Activated naive CD4-positive, alpha-beta T cell treated with anti-CD3 and anti-CD28 coated beads for 36 hours (primary cell): ENCODE results near the gene CAMK1. TPM values are rescaled to one million over a fixed set of nuclear protein-coding genes. Genes with fewer than 3 reads are reported as not detected.

Experiments
- CTCF ChIA-PET: fragments of 350-600 bp; sonication (Branson Sonifier 250); formaldehyde crosslinking; loops from one replicate; lab custom pipeline; 2021; ENCODE audit warnings: antibody characterized with exemption; lab: Charles Lee
- DNase-seq: peaks from one replicate; pipeline ENCODE4 v3.0.0-alpha.2; 2020
- H3K27ac Mint-ChIP-seq: one replicate; pipeline ENCODE4 v1.8.0; 2021; ENCODE audit warnings: mild to moderate bottlenecking, mixed read lengths
- H3K27me3 Mint-ChIP-seq: one replicate; pipeline ENCODE4 v1.8.0; 2021; ENCODE audit warnings: low read depth, mixed read lengths
- H3K36me3 Mint-ChIP-seq: one replicate; pipeline ENCODE4 v1.8.0; 2021; ENCODE audit warnings: low read depth, mixed read lengths
- H3K4me1 Mint-ChIP-seq: one replicate; pipeline ENCODE4 v1.8.0; 2021; ENCODE audit warnings: low read depth, mixed read lengths
- H3K4me3 Mint-ChIP-seq: one replicate; pipeline ENCODE4 v1.8.0; 2021; ENCODE audit warnings: mild to moderate bottlenecking, moderate library complexity, mixed read lengths
- H3K9me3 Mint-ChIP-seq: one replicate; pipeline ENCODE4 v1.8.0; 2021; ENCODE audit warnings: mixed read lengths
- intact Hi-C: fragments of 100-400 bp; cut with micrococcal nuclease; formaldehyde crosslinking; loops from one replicate; pipeline ENCODE4 v1.15.1; 2023
- total RNA-seq, 2 experiments: library from RNA; stranded (reverse); gene quantifications; one replicate each; pipeline ENCODE4 v1.2.3, GENCODE V29; 2021

CAMK1 gene
- total RNA-seq, 2 experiments from 2014 or later, result 18.9 to 19.5 TPM

GRCh38 chr3:9791790-9792404 is 22.1 kb upstream of the CAMK1 start:
- intact Hi-C loops, result loop anchor here (1.0 to 5.0 kb wide), 14 partner anchors 14 to 529 kb away; partner anchors contain the start of genes BRPF1, FANCD2, JAGN1 and MTMR14
- Mint-ChIP-seq H3K27ac (peak overlapping the region; percentile 100), H3K9me3 (no peaks in the 10 kb centered on the region), H3K4me3 (peak overlapping the region; percentile 94), H3K4me1 (peaks cover 67% of the 10 kb centered on the region), H3K36me3 (peaks cover 33% of the 10 kb centered on the region), H3K27me3 (no peaks in the 10 kb centered on the region)
- CTCF ChIA-PET, result interaction anchor here (0.5 to 1.5 kb wide), 5 partner anchors 10 to 167 kb away, joined by 3 to 7 read pairs (median 5); no protein-coding TSS in a partner anchor
- no peak for DNase-seq

DNA sequence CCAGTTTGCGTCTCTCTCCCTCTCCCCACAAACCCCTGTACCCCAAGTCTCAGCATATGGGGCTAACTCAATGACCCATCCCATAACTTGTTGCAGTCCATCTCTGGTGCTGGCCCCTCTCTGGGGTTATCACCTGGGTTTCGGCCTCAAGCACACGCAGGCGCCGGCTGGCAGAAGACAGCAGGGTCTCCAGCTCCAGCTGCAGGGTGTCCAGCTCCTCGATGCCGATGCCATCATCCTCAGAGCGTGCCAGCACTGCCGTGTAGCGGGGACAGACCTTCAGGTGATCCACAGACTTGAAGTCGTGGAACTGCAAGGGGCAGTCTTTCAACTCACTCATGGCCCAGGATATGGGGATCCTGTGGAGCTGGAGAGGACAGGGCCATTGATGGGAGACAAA is 21.4 kb upstream of the CAMK1 start:
- Mint-ChIP-seq H3K36me3 (peaks cover 37% of the 10 kb centered on the region), H3K9me3 (no peaks in the 10 kb centered on the region), H3K27me3 (no peaks in the 10 kb centered on the region), H3K27ac (peak overlapping the region; percentile 100), H3K4me1 (peaks cover 68% of the 10 kb centered on the region), H3K4me3 (peak overlapping the region; percentile 94)
- intact Hi-C loops, result loop anchor here (5.0 kb wide), 1 partner anchor 236 kb away; the partner anchor contains the start of gene FANCD2
- DNase-seq, result no peak
- CTCF ChIA-PET, result interaction anchor here (0.6 to 1.5 kb wide), 3 partner anchors 9 to 17 kb away, joined by 3 to 7 read pairs (median 5); no protein-coding TSS in a partner anchor

GRCh38 chr3:9787714-9788113 is 18.0 kb upstream of the CAMK1 start:
- CTCF ChIA-PET, result interaction anchor here (1.0 kb wide), 1 partner anchor 10 kb away, joined by 6 read pairs; no protein-coding TSS in a partner anchor
- H3K9me3 Mint-ChIP-seq, result no peaks in the 10 kb centered on the region
- H3K27ac Mint-ChIP-seq, result peak overlapping the region; percentile 93
- no peaks in the 10 kb centered on the region for H3K27me3 Mint-ChIP-seq
- peaks cover 57% of the 10 kb centered on the region for H3K4me1 Mint-ChIP-seq
- DNase-seq, result peak; percentile 69
- H3K4me3 Mint-ChIP-seq, result peak overlapping the region; percentile 2
- H3K36me3 Mint-ChIP-seq, result peaks cover 53% of the 10 kb centered on the region
- intact Hi-C loops, result loop anchor here (1.0 kb wide), 2 partner anchors 9 to 22 kb away; no protein-coding TSS in a partner anchor

- Mint-ChIP-seq H3K9me3 (no peaks in the 10 kb centered on the region), H3K36me3 (peaks cover 54% of the 10 kb centered on the region), H3K27me3 (no peaks in the 10 kb centered on the region), H3K4me1 (peaks cover 57% of the 10 kb centered on the region), H3K4me3 (peak overlapping the region; percentile 2), H3K27ac (peak overlapping the region; percentile 93)
- intact Hi-C loops, result loop anchor here (1.0 kb wide), 2 partner anchors 9 to 22 kb away; no protein-coding TSS in a partner anchor
- DNase-seq, result no peak
- CTCF ChIA-PET, result interaction anchor here (1.0 to 1.3 kb wide), 3 partner anchors 9 to 10 kb away, joined by 4 to 6 read pairs (median 5); no protein-coding TSS in a partner anchor
Measured at GRCh38 chr3:9786825-9787669, 17.3 kb upstream of the CAMK1 start.

GRCh38 chr3:9786209-9786739 is 16.5 kb upstream of the CAMK1 start:
- Mint-ChIP-seq H3K36me3 (peaks cover 57% of the 10 kb centered on the region), H3K27ac (peak overlapping the region; percentile 51), H3K9me3 (no peaks in the 10 kb centered on the region), H3K27me3 (no peaks in the 10 kb centered on the region), H3K4me3 (no peak overlapping the region), H3K4me1 (peaks cover 53% of the 10 kb centered on the region)
- CTCF ChIA-PET, result interaction anchor here (1.0 to 1.5 kb wide), 3 partner anchors 8 to 59 kb away, joined by 4 to 5 read pairs (median 5); no protein-coding TSS in a partner anchor
- DNase-seq, result no peak
- intact Hi-C loops, result no loop called here

DNA sequence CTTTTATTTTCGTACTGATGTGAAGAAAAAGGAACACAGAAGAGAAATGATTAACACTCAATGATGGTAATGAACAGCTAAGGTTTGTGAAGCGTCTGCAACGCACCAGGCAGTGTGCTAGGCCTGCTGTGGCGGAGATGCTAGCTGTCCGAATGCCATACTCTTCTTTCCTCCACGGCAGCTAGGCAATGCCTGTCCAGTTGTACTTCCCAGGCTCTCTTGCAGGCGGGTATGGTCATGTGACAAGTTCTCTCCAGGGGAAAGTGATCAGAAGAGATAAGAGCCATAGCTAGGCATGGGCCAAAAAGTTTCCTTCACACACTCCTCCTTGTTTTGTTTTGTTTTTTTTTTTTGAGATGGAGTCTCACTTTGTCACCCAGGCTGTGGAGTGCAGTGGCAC is 15.9 kb upstream of the CAMK1 start:
- H3K27me3 Mint-ChIP-seq, result no peaks in the 10 kb centered on the region
- H3K4me1 Mint-ChIP-seq, result peaks cover 50% of the 10 kb centered on the region
- H3K9me3 Mint-ChIP-seq, result no peaks in the 10 kb centered on the region
- intact Hi-C loops, result no loop called here
- CTCF ChIA-PET, result interaction anchor here (0.6 to 1.5 kb wide), 2 partner anchors 59 to 248 kb away, joined by 4 to 5 read pairs; no protein-coding TSS in a partner anchor
- peaks cover 53% of the 10 kb centered on the region for H3K36me3 Mint-ChIP-seq
- H3K4me3 Mint-ChIP-seq, result no peak overlapping the region
- H3K27ac Mint-ChIP-seq, result no peak overlapping the region
- DNase-seq, result no peak

DNA sequence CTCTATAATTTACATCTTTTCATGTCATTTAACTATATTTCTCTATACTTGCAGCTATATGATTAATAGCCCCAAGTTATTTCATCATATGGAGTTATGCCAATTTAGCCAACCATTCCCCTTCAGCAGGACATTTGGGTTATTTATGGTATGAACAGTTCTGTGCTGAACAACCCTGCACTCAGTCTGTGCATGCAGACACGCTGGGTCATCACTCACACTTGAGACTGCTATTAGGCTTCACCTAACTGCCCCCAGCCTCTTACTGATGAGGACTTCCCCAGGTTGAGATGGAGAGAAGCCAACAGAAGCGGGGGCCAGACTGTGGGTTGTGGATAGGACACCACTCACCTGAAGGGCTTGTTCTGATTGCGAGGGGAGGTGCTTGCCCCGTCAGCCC is 15.2 kb upstream of the CAMK1 start:
- H3K27ac Mint-ChIP-seq, result no peak overlapping the region
- intact Hi-C loops, result no loop called here
- CTCF ChIA-PET, result interaction anchor here (1.5 kb wide), 1 partner anchor 58 kb away, joined by 5 read pairs; no protein-coding TSS in a partner anchor

GRCh38 chr3:9783954-9784353 is 14.2 kb upstream of the CAMK1 start:
- H3K4me3 Mint-ChIP-seq, result no peak overlapping the region

More for the DNA sequence above, 15.2 kb upstream of the CAMK1 start:
- Mint-ChIP-seq H3K36me3 (peaks cover 54% of the 10 kb centered on the region), H3K4me1 (peaks cover 50% of the 10 kb centered on the region), H3K9me3 (no peaks in the 10 kb centered on the region), H3K27me3 (no peaks in the 10 kb centered on the region), H3K4me3 (no peak overlapping the region)
- DNase-seq, result no peak

DNA sequence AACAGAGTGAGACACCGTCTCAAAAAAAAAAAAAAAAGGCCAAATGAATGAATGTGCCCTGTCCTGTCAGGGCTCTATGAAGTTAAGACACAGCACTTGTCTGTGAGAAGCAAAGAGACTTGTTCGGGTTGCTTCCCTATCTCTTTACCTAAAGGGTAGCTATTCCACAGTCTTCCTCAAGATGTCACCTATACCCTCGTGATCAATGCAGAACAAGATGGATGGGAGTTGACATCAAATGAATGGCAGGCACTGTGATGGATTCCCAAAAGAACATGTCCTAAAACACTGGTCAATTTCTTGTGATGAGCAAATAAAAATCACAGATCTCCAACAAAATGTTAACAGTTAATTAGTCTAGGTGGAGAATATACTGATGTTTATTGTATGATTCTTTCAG is 13.0 kb upstream of the CAMK1 start:
- Mint-ChIP-seq H3K27ac (no peak overlapping the region), H3K9me3 (no peaks in the 10 kb centered on the region), H3K27me3 (no peaks in the 10 kb centered on the region), H3K4me3 (no peak overlapping the region), H3K4me1 (peaks cover 56% of the 10 kb centered on the region), H3K36me3 (peaks cover 46% of the 10 kb centered on the region)
- CTCF ChIA-PET, result interaction anchor here (0.7 to 1.1 kb wide), 2 partner anchors 14 to 302 kb away, joined by 3 read pairs; no protein-coding TSS in a partner anchor
- no peak for DNase-seq
- intact Hi-C loops, result loop anchor here (2.0 kb wide), 1 partner anchor 148 kb away; no protein-coding TSS in a partner anchor

More at GRCh38 chr3:9783954-9784353, 14.2 kb upstream of the CAMK1 start:
- Mint-ChIP-seq H3K4me1 (peaks cover 51% of the 10 kb centered on the region), H3K27ac (no peak overlapping the region), H3K9me3 (no peaks in the 10 kb centered on the region), H3K36me3 (peaks cover 48% of the 10 kb centered on the region), H3K27me3 (no peaks in the 10 kb centered on the region)
- CTCF ChIA-PET, result interaction anchor here (0.6 kb wide), 2 partner anchors 111 to 191 kb away, joined by 4 read pairs; no protein-coding TSS in a partner anchor
- intact Hi-C loops, result loop anchor here (2.0 kb wide), 1 partner anchor 147 kb away; no protein-coding TSS in a partner anchor
- no peak for DNase-seq

- Mint-ChIP-seq H3K27me3 (no peaks in the 10 kb centered on the region), H3K36me3 (peaks cover 42% of the 10 kb centered on the region), H3K27ac (no peak overlapping the region), H3K4me1 (peaks cover 56% of the 10 kb centered on the region), H3K9me3 (no peaks in the 10 kb centered on the region), H3K4me3 (no peak overlapping the region)
- DNase-seq, result no peak
- intact Hi-C loops, result loop anchor here (2.0 kb wide), 1 partner anchor 149 kb away; no protein-coding TSS in a partner anchor
- CTCF ChIA-PET, result interaction anchor here (0.7 to 1.2 kb wide), 3 partner anchors 9 to 36 kb away, joined by 3 read pairs; no protein-coding TSS in a partner anchor
Measured at GRCh38 chr3:9781978-9782603, 12.3 kb upstream of the CAMK1 start.

DNA sequence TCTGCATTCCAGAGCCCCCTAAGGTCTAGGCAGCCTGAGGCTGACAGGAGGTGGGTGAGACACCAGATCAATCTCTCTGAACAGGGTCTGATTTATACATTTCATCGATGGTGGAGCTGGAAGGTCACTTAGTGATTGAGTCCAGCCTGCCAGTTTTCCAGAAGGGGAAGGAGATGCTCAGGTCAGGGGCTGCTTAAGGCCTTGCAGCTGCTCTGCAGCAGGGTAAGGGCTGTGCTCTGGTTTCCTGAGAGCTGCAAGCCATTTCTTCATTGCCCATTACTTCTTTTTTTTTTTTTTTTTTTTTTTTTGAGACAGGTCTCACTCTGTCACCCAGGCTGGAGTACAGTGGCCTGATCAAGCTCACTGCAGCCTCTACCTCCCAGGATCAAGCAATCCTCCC is 11.8 kb upstream of the CAMK1 start:
- Mint-ChIP-seq H3K4me3 (no peak overlapping the region), H3K36me3 (peaks cover 38% of the 10 kb centered on the region), H3K27ac (no peak overlapping the region), H3K9me3 (no peaks in the 10 kb centered on the region), H3K4me1 (peaks cover 57% of the 10 kb centered on the region), H3K27me3 (no peaks in the 10 kb centered on the region)
- intact Hi-C loops, result no loop called here
- CTCF ChIA-PET, result interaction anchor here (0.6 to 1.2 kb wide), 4 partner anchors 10 to 57 kb away, joined by 3 to 5 read pairs (median 3); partner anchors contain the start of gene ARPC4
- DNase-seq, result no peak
